ENCODE measurements around the gene CYP2R1.
"Not testable (repeated sequence)": the region's sequence is repeated elsewhere in the genome, so short reads cannot be mapped to it uniquely, and the experiment has no call there.

Gene CYP2R1

DNA sequence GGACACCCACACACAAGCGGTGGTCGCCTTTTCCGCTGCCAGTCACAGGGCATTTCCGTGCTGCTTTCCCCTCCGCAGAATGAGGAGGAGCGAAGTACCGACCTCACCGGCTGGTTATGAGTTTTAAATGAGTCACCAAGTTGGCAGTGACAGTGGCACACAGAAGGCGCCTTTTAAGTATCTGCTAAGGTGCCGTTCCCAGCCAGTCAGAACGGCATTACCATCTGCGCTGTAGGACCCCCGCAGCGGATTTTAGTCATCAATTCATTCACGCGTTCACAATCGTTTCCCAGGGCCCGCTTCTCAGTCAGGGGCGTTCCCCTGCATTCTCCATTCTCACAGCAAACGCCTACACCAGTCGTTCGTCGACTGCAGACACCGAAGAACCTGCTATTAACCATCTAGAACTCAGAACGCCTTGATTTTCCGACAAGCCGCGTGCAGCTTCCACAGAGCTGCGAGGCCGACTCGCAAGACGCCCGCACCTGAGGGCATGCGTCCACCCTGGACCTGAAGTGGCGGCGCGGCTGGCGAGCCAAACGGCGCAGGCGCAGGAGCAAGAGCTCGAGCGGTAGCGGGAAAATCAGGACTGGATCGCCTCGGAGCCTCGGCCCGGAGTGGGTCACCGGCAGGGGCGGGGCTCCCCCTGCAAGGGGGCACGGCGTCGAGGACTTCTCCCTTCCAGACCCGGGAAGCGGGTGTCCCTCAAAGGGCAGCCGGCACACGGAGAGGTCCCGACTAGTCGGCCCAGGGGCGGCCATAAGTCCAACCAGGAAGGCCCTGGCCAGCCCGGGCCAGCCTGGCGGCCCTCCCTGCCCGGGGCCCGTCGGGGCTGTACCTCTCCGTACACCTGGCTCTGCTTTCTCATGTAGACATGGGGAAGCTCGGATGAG is 642 bp downstream of the CYP2R1 start:
- Histone ChIP-seq H3K79me1 (ENCODE audit: low read depth, low read length) (no peaks in the 10 kb centered on the region), H3K23ac (ENCODE audit: low read depth, low read length, poor library complexity) (peak overlapping the region; percentile 77), H3K36me3 (replicated peaks in 1 of 2; ENCODE audit: control insufficient read depth in 2 of 2, insufficient read depth in 2 of 2, low read length in 2 of 2) (no peaks in the 10 kb centered on the region), H4K8ac (ENCODE audit: low read depth, low read length) (no peak overlapping the region), H3K9ac (ENCODE audit: low read depth, low read length, poor library complexity) (peak overlapping the region; percentile 56), H2BK5ac (ENCODE audit: low read length) (no peak overlapping the region), H4K91ac (ENCODE audit: low read depth, low read length, poor library complexity) (no peak overlapping the region), H3K4ac (ENCODE audit: low read length) (no peak overlapping the region), H2AK5ac (ENCODE audit: low read depth, low read length) (no peak overlapping the region), H2AFZ (ENCODE audit: low read length) (peak overlapping the region; percentile 98), H3K14ac (ENCODE audit: low read length) (no peak overlapping the region), H3K4me2 (ENCODE audit: insufficient read depth, low read length, poor library complexity, severe bottlenecking) (peak overlapping the region; percentile 69), H3K27ac (replicated peaks; ENCODE audit: low read length) (peak overlapping the region; percentile 4), H2BK15ac (ENCODE audit: low read length) (peak overlapping the region; percentile 75), H3K9me3 (replicated peaks in 1 of 2; ENCODE audit: control insufficient read depth in 2 of 2, insufficient read depth in 1 of 2, low read depth in 1 of 2, low read length in 2 of 2) (peaks cover 0 to 6% of the 10 kb centered on the region in 2 donors), H3K27me3 (ENCODE audit: control insufficient read depth in 3 of 3, insufficient read depth in 3 of 3, low read depth in 1 of 3, low read length in 3 of 3) (no peaks in the 10 kb centered on the region), H3K4me3 (ENCODE audit: low read length in 2 of 2) (peak overlapping the region; percentile 58 to 84), H2BK120ac (ENCODE audit: low read depth, low read length) (no peak overlapping the region), H3K18ac (ENCODE audit: low read length) (peak overlapping the region; percentile 84), H2BK12ac (ENCODE audit: low read length) (no peak overlapping the region), H3K4me1 (ENCODE audit: control insufficient read depth in 2 of 2, insufficient read depth in 1 of 2, low read depth in 1 of 2, low read length in 2 of 2) (no peaks in the 10 kb centered on the region)
- peak; percentile 88 for DNase-seq (ENCODE audit: low spot score)
- no CpG with 5 or more reads among the region's 67 CpGs for WGBS, 2 donors (ENCODE audit: extremely low coverage in 2 of 2, insufficient read length in 2 of 2, insufficient replicate concordance in 1 of 2)

DNA sequence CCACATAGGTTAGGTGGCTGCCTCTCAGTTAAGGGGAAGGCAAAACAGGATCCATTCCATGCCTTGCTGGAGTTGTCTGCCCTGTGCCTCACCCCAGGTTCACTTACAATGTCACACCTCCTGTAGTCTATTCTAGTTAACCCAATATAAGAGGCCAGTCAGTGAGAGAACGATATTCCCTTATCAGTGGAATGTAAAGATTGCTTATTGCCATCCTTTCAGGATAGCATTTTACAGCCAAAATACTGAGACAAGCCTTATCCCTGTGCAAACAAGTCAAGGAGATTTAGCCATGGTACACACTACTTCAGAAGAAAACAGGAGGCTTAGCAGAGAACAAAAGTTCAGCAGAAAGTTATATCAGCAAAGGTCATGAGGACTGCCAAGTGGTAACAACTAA is 5.5 kb downstream of the CYP2R1 start:
- no peaks in the 10 kb centered on the region for H3K4me1 ChIP-seq (ENCODE audit: control insufficient read depth in 2 of 2, insufficient read depth in 1 of 2, low read depth in 1 of 2, low read length in 2 of 2)
- no peak overlapping the region for H3K9ac ChIP-seq (ENCODE audit: low read depth, low read length, poor library complexity)
- no peaks in the 10 kb centered on the region for H3K79me1 ChIP-seq (ENCODE audit: low read depth, low read length)
- no peak overlapping the region for H2AK5ac ChIP-seq (ENCODE audit: low read depth, low read length)
- H3K4me2 ChIP-seq (ENCODE audit: insufficient read depth, low read length, poor library complexity, severe bottlenecking), result no peak overlapping the region
- H2BK5ac ChIP-seq (ENCODE audit: low read length), result no peak overlapping the region
- DNase-seq (ENCODE audit: low spot score), result no peak
- H3K18ac ChIP-seq (ENCODE audit: low read length), result no peak overlapping the region
- H2BK15ac ChIP-seq (ENCODE audit: low read length), result no peak overlapping the region
- no CpG with 5 or more reads among the region's 1 CpG for WGBS, 2 donors (ENCODE audit: extremely low coverage in 2 of 2, insufficient read length in 2 of 2, insufficient replicate concordance in 1 of 2)
- no peaks in the 10 kb centered on the region for H3K27me3 ChIP-seq (ENCODE audit: control insufficient read depth in 3 of 3, insufficient read depth in 3 of 3, low read depth in 1 of 3, low read length in 3 of 3)
- H3K36me3 ChIP-seq (replicated peaks in 1 of 2; ENCODE audit: control insufficient read depth in 2 of 2, insufficient read depth in 2 of 2, low read length in 2 of 2), result peaks cover 1 to 7% of the 10 kb centered on the region in 2 donors
- no peak overlapping the region for H3K27ac ChIP-seq (replicated peaks; ENCODE audit: low read length)
- H2AFZ ChIP-seq (ENCODE audit: low read length), result no peak overlapping the region
- no peak overlapping the region for H3K4me3 ChIP-seq (ENCODE audit: low read length in 2 of 2)
- H4K91ac ChIP-seq (ENCODE audit: low read depth, low read length, poor library complexity), result no peak overlapping the region
- no peak overlapping the region for H4K8ac ChIP-seq (ENCODE audit: low read depth, low read length)
- H3K4ac ChIP-seq (ENCODE audit: low read length), result no peak overlapping the region
- H2BK120ac ChIP-seq (ENCODE audit: low read depth, low read length), result no peak overlapping the region
- H3K23ac ChIP-seq (ENCODE audit: low read depth, low read length, poor library complexity), result no peak overlapping the region
- H3K9me3 ChIP-seq (replicated peaks in 1 of 2; ENCODE audit: control insufficient read depth in 2 of 2, insufficient read depth in 1 of 2, low read depth in 1 of 2, low read length in 2 of 2), result no peaks in the 10 kb centered on the region
- no peak overlapping the region for H3K14ac ChIP-seq (ENCODE audit: low read length)
- H2BK12ac ChIP-seq (ENCODE audit: low read length), result no peak overlapping the region

DNA sequence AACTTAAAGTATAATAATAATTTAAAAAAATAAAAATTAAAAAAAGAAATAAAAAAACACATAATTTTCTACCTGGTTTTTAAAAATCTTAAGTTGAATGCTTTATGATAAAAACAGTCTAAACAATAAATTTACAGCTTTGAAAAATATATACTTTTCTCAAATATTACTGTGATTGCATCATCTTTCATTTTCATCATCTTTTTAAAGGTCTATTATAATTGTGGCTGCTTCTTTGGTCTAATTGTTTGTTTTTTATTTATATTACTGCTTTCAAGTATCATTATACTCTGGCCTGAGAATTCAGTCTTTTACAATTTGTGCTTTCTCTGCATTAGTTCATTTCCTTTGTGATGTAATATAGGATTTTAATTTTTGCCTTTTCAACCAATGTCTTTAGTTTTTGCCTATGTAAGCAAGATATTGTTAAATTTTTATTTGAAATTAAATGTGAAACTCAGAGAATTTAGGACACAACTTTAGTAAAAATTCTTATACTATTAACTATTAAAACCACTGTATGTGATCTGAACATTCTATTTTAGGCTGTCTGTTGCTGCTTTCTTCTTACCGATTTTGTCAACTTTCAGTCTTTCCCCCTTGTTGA is 7.3 kb downstream of the CYP2R1 start:
- H2AK5ac ChIP-seq (ENCODE audit: low read depth, low read length), result no peak overlapping the region
- no peak overlapping the region for H2BK12ac ChIP-seq (ENCODE audit: low read length)
- no peak overlapping the region for H3K4ac ChIP-seq (ENCODE audit: low read length)
- no peak overlapping the region for H3K4me2 ChIP-seq (ENCODE audit: insufficient read depth, low read length, poor library complexity, severe bottlenecking)
- H4K91ac ChIP-seq (ENCODE audit: low read depth, low read length, poor library complexity), result no peak overlapping the region
- no peak overlapping the region for H3K23ac ChIP-seq (ENCODE audit: low read depth, low read length, poor library complexity)
- H3K27ac ChIP-seq (replicated peaks; ENCODE audit: low read length), result no peak overlapping the region
- H3K18ac ChIP-seq (ENCODE audit: low read length), result no peak overlapping the region
- no peak overlapping the region for H2BK5ac ChIP-seq (ENCODE audit: low read length)
- no peak for DNase-seq (ENCODE audit: low spot score)
- no peak overlapping the region for H4K8ac ChIP-seq (ENCODE audit: low read depth, low read length)
- no peaks in the 10 kb centered on the region for H3K4me1 ChIP-seq (ENCODE audit: control insufficient read depth in 2 of 2, insufficient read depth in 1 of 2, low read depth in 1 of 2, low read length in 2 of 2)
- H3K36me3 ChIP-seq (replicated peaks in 1 of 2; ENCODE audit: control insufficient read depth in 2 of 2, insufficient read depth in 2 of 2, low read length in 2 of 2), result peaks cover 3 to 18% of the 10 kb centered on the region in 2 donors
- H3K27me3 ChIP-seq (ENCODE audit: control insufficient read depth in 3 of 3, insufficient read depth in 3 of 3, low read depth in 1 of 3, low read length in 3 of 3), result no peaks in the 10 kb centered on the region
- no peak overlapping the region for H2BK15ac ChIP-seq (ENCODE audit: low read length)
- H3K9ac ChIP-seq (ENCODE audit: low read depth, low read length, poor library complexity), result no peak overlapping the region
- no CpG with 5 or more reads among the region's 1 CpG for WGBS, 2 donors (ENCODE audit: extremely low coverage in 2 of 2, insufficient read length in 2 of 2, insufficient replicate concordance in 1 of 2)
- no peak overlapping the region for H2BK120ac ChIP-seq (ENCODE audit: low read depth, low read length)
- no peak overlapping the region for H2AFZ ChIP-seq (ENCODE audit: low read length)
- no peak overlapping the region for H3K4me3 ChIP-seq (ENCODE audit: low read length in 2 of 2)
- H3K9me3 ChIP-seq (replicated peaks in 1 of 2; ENCODE audit: control insufficient read depth in 2 of 2, insufficient read depth in 1 of 2, low read depth in 1 of 2, low read length in 2 of 2), result no peaks in the 10 kb centered on the region
- H3K79me1 ChIP-seq (ENCODE audit: low read depth, low read length), result no peaks in the 10 kb centered on the region
- H3K14ac ChIP-seq (ENCODE audit: low read length), result no peak overlapping the region

DNA sequence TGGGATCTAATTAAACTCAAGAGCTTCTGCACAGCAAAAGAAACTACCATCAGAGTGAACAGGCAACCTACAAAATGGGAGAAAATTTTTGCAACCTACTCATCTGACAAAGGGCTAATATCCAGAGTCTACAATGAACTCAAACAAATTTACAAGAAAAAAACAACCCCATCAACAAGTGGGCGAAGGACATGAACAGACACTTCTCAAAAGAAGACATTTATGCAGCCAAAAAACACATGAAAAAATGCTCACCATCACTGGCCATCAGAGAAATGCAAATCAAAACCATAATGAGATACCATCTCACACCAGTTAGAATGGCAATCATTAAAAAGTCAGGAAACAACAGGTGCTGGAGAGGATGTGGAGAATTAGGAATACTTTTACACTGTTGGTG is 8.3 kb downstream of the CYP2R1 start:
- not testable (repeated sequence) for H2BK5ac ChIP-seq (ENCODE audit: low read length); H2AK5ac ChIP-seq (ENCODE audit: low read depth, low read length)
- no CpG with 5 or more reads among the region's 1 CpG for WGBS, 2 donors (ENCODE audit: extremely low coverage in 2 of 2, insufficient read length in 2 of 2, insufficient replicate concordance in 1 of 2)

More for the DNA sequence above, 8.3 kb downstream of the CYP2R1 start:
- H3K27me3 ChIP-seq (ENCODE audit: control insufficient read depth in 3 of 3, insufficient read depth in 3 of 3, low read depth in 1 of 3, low read length in 3 of 3); H3K14ac ChIP-seq (ENCODE audit: low read length); H3K23ac ChIP-seq (ENCODE audit: low read depth, low read length, poor library complexity); H3K9me3 ChIP-seq (replicated peaks in 1 of 2; ENCODE audit: control insufficient read depth in 2 of 2, insufficient read depth in 1 of 2, low read depth in 1 of 2, low read length in 2 of 2); H3K9ac ChIP-seq (ENCODE audit: low read depth, low read length, poor library complexity); H3K4me3 ChIP-seq (ENCODE audit: low read length in 2 of 2); H3K79me1 ChIP-seq (ENCODE audit: low read depth, low read length); H2AFZ ChIP-seq (ENCODE audit: low read length); H4K91ac ChIP-seq (ENCODE audit: low read depth, low read length, poor library complexity); H3K4me2 ChIP-seq (ENCODE audit: insufficient read depth, low read length, poor library complexity, severe bottlenecking); H3K4ac ChIP-seq (ENCODE audit: low read length); H3K27ac ChIP-seq (replicated peaks; ENCODE audit: low read length); H2BK15ac ChIP-seq (ENCODE audit: low read length); H3K4me1 ChIP-seq (ENCODE audit: control insufficient read depth in 2 of 2, insufficient read depth in 1 of 2, low read depth in 1 of 2, low read length in 2 of 2); H2BK12ac ChIP-seq (ENCODE audit: low read length); DNase-seq (ENCODE audit: low spot score); H2BK120ac ChIP-seq (ENCODE audit: low read depth, low read length); H3K18ac ChIP-seq (ENCODE audit: low read length); H4K8ac ChIP-seq (ENCODE audit: low read depth, low read length): not testable (repeated sequence)
- peaks cover 3 to 23% of the 10 kb centered on the region in 2 donors for H3K36me3 ChIP-seq (replicated peaks in 1 of 2; ENCODE audit: control insufficient read depth in 2 of 2, insufficient read depth in 2 of 2, low read length in 2 of 2)
